Dermis lymphatic vessel endothelial cell (primary cell): ENCODE measurements around the gene GLUD1. TPM values are rescaled to one million over a fixed set of nuclear protein-coding genes. Genes with fewer than 3 reads are reported as not detected.

Experiments
- total RNA-seq: library from RNA; depleted of rRNA; stranded (reverse); fragments of >200 nt; gene quantifications from 2 replicates; pipeline ENCODE4 v1.2.1, GENCODE V29; 2014

The GLUD1 gene
- 158 and 180 TPM in 2 replicates for total RNA-seq

GRCh38 chr10:87094373-87095235 lies at the start of gene GLUD1, which contains the start of gene SHLD2:
Gene GLUD1 (minus strand): TSS chr10:87094843. CDS start chr10:87094769, 74 bp downstream.
Gene SHLD2 (plus strand): TSS chr10:87095206. CDS start chr10:87151355, 56,149 bp downstream.

GRCh38 chr10:87020056-87020455 lies 74.6 kb downstream of the GLUD1 start, which contains the start of gene FAM25A:
Gene FAM25A (plus strand): TSS chr10:87020294. CDS start chr10:87020325, 31 bp downstream.

Other genes starting within 250 kb of the GLUD1 start
- 39.1 and 93.6 TPM in 2 replicates for gene MMRN2, start 137.2 kb downstream of the GLUD1 start, total RNA-seq
- gene SNCG, start 136.2 kb downstream of the GLUD1 start, total RNA-seq = 153 and 248 TPM in 2 replicates
- 24.2 and 47.5 TPM in 2 replicates for gene ADIRF, start 126.4 kb downstream of the GLUD1 start, total RNA-seq
- gene FAM25A, start 74.5 kb downstream of the GLUD1 start, total RNA-seq = not detected in 2 replicates
- gene SHLD2, start 363 bp upstream of the GLUD1 start, total RNA-seq = 26.0 and 26.8 TPM in 2 replicates
- gene NUTM2A, start 130.6 kb upstream of the GLUD1 start, total RNA-seq = 0.09 and 0.11 TPM in 2 replicates